Non-pigmented ciliary epithelial cell (primary cell): Measurements from ENCODE around the gene SYVN1.
"Not testable (repeated sequence)": the region's sequence is repeated elsewhere in the genome, so short reads cannot be mapped to it uniquely, and the experiment has no call there.

Experiments
- DNase-seq: peaks from one replicate; pipeline ENCODE4 v3.0.0-alpha.2; 2010; ENCODE audit warnings: low read depth

Gene SYVN1

GRCh38 chr11:65134240-65134951, at the start of gene SYVN1:
TSS of gene SYVN1 (minus strand) at chr11:65134519. CDS start at chr11:65133601, 918 bp downstream.
- no peak for DNase-seq

DNA sequence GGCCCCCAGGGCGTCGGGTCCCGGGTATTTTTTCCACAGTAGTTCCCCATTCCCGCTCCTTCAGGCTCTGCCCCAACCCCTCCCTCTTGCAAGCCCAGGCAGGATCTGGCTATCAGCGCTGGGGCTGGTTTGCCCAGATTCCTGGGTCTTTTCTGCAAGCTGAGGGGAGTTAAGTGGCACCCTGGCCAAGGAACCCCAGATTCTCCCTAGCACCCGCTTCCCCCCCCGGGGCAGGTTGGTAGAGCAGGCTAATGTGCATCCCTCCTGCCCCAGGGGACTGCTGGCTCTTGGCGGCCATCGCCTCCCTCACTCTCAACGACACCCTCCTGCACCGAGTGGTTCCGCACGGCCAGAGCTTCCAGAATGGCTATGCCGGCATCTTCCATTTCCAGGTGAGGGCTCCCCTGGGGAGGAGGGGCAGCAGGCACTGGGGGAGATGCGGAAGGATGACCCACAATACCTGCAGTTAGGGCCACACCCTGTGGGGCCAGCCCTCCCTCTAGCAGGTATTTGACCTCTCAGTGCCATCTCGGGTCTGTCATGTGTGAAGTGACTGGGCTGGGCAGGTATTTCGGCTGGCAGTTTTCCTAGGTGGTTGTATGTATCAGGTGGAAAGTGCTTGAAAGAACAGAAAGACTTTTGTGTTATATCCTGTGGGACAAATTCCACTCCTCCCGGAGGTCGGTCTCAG, 49.0 kb upstream of the SYVN1 start:
- DNase-seq, result no peak

GRCh38 chr11:65182258-65183170, 48.2 kb upstream of the SYVN1 start:
- DNase-seq, result no peak

DNA sequence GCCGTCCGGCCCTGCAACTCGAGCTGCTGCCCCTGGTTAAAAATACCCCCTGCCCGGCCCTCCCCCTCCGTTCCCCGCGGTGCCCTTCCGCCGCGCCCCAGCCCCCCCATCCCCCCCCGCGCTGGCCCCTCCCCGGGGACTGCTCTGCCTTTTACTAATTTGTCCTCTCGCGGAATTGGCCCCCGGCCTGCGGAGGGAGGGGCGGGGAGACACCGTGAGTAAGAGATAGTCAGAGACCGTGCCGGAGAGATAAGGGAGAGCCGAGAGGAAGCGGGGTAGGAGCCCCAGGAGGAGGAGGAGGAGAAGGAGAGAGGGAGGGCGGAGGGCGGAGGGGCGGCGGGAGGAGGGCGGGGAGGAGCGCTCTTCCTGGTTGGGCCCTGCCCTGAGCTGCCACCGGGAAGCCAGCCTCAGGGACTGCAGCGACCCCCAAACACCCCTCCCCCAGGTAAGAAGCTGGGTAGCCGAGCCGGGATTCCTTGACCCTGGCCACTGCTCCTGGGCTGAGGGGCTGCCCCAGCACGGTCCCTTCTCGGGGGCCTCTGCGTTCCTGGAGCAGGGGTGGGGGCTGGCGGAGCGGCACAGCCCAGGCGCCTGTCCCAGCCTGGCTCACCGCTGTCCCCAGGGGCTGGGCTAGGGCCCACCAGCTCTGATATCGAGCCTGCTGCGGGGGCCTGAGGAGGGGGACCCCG, 47.4 kb upstream of the SYVN1 start, which contains the start of gene CAPN1:
Gene CAPN1 (plus strand): TSS at position 360 of the 689 bp plus-strand sequence. CDS start 774 bp downstream, outside the sequence.
- DNase-seq, result peak; percentile 45

DNA sequence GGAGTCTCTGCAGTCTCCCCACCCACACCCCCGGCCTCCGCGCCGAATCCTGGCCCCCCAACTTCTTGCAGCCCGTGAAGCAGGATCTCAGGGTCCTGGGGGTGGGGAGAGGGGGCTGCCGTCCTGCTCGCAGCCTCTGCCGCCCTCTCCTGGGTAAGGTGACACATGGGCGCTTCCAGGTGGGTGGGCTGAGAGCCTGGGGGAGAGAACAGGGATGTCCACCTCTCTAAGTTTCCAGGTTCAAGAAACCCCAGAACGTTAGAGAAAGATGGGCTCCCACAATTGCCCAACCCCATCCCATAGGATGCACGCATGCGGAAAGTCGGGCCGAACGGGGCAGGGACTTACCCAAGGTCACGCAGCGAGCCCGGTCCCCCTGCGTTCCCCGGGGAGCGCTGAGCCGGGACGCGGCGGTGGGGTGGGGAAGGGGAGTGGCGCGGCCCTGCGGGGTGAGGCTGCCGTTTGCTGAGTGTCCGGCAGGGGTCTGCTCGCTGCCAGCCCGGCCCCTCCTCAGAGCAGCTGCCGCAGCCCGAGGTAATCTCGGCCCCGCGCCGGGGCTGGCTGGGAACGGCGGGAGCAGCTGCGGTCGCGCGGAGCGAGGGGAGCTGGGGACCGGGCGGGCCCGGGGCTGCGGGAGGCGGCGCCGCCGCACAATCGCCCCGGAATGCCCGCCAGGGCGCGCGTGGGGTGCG, 46.7 kb upstream of the SYVN1 start:
- DNase-seq, result no peak

DNA sequence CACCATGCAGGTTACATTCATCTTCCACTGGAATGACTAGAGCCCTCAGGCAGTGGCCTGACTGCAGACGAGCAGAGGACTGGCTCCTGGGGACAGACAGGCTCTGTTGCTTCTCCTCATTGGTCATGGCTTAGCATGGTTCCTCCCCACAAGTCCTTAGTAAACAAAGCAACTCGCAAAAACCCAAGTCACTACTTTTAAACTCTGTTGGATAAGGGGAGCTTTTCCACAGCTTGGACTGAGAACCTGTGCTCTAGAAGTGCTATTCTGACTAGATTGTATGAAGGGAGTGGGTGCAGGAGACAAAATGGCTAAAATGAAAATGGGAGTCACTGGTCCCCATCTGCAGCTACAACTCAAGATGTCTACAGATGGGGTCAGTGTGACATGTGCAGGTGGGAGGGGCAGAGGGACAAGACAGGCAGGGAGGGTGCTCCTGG, 40.3 kb upstream of the SYVN1 start:
- DNase-seq, result not testable (repeated sequence)

DNA sequence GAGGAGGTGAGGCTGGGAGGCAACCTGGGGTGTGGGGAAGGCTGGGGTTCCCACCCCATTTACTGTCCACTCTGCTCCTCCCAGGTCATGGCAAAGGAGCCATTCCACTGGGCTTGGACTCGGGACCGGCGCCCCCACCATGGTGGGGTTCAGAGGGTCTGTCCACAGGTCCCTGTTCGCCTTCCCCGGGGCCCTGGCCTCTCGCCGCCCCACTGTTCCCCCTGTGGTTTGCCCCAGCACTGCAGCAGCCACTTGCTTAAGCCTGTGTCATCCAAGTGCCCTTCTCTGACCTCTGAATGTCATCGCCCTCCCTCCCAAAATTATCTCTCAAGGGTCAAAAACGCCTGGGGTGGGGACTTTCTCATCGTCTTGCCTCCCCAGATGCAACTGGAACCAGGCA, 38.3 kb upstream of the SYVN1 start:
- DNase-seq, result no peak

GRCh38 chr11:65170058-65170534, 35.8 kb upstream of the SYVN1 start, which contains the start of gene SPDYC:
TSS of gene SPDYC (plus strand) at chr11:65170233. CDS start at chr11:65171358, 1,125 bp downstream.
- DNase-seq, result no peak

- DNase-seq, result peak; percentile 28
These were observed 34.9 kb upstream of the SYVN1 start for GRCh38 chr11:65169164-65169641.

- no peak for DNase-seq
These were observed 33.3 kb upstream of the SYVN1 start for GRCh38 chr11:65167656-65168055.

GRCh38 chr11:65166893-65167292, 32.6 kb upstream of the SYVN1 start:
- no peak for DNase-seq

DNA sequence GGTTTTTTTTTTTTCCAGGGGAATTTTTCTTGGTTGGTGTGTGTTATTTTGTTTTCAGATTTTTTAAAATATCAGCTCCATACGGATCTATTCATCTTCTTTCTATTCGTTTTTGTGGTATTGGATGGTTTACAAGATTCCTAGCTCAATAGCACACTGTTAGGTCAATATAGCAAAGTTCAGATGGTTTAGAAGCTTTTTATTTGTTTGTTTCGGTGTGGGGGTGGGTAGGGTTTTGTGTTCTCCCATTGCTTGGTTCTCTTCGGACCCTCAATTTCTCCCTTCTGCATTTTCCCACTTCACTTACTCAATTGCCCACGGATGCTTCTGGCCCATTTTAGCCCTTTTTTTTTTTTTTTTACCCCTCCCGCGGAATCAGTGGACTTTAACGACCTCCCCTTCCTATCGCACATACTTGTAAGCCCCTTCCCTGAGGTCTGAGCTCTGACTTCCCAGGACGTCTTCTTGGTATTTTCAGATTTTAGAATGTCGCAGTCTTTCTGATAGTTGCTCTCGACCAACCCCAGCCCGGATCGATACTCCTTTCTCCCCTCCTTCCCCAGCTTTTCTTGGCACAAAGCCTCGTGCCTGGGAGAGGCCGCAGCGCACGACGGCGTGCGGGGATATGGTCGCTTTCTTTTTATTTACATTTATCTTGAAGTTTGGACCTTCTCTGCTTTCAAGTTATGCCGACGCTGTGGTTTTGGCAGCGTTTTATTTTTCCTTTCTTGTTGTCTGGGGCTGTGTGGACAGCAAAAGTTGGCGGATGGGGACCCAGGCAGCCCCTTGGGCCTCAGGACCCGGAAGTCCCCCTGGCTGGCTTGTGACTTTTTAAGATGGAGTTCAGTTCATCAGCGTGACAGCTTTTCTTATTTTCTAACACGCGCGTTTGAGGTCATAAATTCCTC, 31.3 kb upstream of the SYVN1 start:
- no peak for DNase-seq

DNA sequence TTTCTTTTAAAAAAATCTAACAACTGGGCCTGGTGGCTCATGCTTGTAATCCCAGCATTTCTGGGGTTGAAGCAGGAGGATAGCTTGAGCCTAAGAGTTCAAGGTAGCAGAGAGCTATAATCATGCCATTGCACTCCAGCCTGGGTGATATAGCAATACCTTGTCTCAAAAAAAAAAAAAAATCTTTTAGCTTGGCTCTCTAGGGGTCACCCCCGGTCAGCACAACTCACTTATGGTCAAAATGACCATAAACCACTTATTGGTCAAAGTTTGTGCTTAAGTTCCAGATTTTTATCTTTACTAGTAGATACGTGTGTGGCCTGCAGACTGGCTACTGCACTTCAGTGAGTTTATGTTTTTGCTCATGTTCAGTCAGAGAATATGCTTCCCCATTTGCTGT, 29.4 kb upstream of the SYVN1 start:
- DNase-seq, result no peak

- no peak for DNase-seq
These were observed 26.3 kb upstream of the SYVN1 start for GRCh38 chr11:65160643-65161042.

GRCh38 chr11:65159012-65159411, 24.7 kb upstream of the SYVN1 start:
- no peak for DNase-seq

DNA sequence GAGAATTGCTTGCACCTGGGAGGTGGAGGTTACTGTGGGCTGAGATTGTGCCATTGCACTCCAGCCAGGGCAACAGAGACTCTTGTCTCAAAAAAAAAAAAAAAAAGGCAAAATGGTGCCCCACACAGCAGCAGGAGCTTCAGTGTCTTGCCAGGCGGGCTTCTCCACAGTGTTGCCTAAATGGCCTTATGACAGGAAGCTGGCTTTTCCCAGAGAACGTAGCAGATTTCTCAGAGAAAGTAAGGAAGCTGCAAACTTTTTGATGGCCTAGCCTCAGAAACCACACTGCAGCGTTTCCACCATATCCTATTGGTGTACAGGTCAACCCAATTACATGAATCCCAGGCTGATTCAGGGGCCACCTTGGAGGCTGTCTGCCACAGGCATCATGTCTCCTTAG, 23.0 kb upstream of the SYVN1 start:
- DNase-seq, result no peak

GRCh38 chr11:65156926-65157325, 22.6 kb upstream of the SYVN1 start:
- no peak for DNase-seq

DNA sequence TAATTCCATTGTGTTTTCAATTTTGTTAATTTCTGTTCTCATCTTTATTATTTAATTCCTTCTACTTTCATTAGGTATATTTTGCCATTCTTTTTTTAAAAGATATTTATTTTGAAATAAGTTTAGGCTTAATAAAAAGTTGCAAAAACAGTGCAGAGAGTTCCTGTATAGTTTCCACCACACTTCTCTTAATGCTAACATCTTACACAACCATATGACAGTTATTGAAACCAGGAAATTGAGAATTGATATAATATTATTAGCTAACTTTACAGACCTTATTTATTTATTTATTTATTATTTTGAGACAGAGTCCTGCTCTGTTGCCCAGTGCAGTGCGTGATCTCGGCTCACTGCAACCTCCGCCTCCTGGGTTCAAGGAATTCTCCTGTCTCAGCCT, 21.9 kb upstream of the SYVN1 start:
- no peak for DNase-seq

DNA sequence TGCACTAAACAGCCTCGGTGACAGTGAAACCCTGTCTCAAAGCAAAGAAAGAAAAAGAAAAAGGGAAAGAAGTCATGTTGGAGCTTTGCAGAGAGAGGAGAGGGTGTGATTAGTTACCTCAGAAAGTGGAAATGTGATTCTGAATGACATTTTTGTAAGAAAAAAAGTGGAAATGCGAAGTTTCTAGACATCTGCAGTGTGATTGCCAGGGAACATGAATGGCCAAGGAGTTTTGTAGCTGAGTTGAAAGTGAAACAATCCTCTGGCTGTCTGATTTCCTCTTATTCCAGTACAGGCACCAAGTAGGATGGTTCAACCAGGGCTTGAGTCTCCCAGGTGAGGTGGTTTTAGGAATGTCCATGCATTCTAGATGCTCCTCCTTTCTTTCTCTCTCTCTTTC, 17.8 kb upstream of the SYVN1 start:
- no peak for DNase-seq
